ENCODE measurements around the gene RAB5A.

DNA sequence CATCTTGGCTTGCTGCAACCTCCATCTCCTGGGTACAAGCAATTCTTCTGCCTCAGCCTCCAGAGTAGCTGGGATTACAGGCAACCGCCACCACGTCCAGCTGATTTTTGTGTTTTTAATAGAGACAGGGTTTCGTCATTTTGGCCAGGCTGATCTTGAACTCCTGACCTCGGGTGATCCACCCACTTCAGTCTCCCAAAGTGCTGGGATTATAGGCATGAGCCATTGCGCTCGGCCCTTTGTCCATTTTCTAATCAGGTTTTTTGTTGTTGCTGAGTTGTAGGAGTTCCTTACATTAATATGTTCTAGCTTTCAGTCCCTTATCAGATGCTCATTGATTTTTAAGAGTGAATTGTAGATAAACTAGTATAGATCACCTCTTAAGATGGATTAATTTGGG lies 20.3 kb downstream of the RAB5A start:
- TF ChIP-seq, protein P1, sequence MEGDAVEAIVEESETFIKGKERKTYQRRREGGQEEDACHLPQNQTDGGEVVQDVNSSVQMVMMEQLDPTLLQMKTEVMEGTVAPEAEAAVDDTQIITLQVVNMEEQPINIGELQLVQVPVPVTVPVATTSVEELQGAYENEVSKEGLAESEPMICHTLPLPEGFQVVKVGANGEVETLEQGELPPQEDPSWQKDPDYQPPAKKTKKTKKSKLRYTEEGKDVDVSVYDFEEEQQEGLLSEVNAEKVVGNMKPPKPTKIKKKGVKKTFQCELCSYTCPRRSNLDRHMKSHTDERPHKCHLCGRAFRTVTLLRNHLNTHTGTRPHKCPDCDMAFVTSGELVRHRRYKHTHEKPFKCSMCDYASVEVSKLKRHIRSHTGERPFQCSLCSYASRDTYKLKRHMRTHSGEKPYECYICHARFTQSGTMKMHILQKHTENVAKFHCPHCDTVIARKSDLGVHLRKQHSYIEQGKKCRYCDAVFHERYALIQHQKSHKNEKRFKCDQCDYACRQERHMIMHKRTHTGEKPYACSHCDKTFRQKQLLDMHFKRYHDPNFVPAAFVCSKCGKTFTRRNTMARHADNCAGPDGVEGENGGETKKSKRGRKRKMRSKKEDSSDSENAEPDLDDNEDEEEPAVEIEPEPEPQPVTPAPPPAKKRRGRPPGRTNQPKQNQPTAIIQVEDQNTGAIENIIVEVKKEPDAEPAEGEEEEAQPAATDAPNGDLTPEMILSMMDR (IDR thresholded peaks at IDR 0.05): no peak
- TF ChIP-seq POLR2A (IDR thresholded peaks at IDR 0.05): no peak
